DND-41 (cell line): ENCODE results near the gene TBL1X.

Source experiments
- EZH2 ChIP-seq: IDR thresholded peaks from 3 replicates; pipeline ENCODE4 v1.6.1; 2012; ENCODE audit warnings: borderline replicate concordance, low read depth, mild to moderate bottlenecking, moderate library complexity, low read length, inconsistent platforms; ENCODE audit not compliant: severe bottlenecking
- TF ChIP-seq, protein P1 (sequence below): IDR thresholded peaks from 2 replicates; pipeline ENCODE4 v1.5.1; 2012; ENCODE audit warnings: borderline replicate concordance, low read length, moderate library complexity, mild to moderate bottlenecking; ENCODE audit not compliant: poor library complexity, severe bottlenecking; ENCODE audit errors: extremely low read depth

DNA sequence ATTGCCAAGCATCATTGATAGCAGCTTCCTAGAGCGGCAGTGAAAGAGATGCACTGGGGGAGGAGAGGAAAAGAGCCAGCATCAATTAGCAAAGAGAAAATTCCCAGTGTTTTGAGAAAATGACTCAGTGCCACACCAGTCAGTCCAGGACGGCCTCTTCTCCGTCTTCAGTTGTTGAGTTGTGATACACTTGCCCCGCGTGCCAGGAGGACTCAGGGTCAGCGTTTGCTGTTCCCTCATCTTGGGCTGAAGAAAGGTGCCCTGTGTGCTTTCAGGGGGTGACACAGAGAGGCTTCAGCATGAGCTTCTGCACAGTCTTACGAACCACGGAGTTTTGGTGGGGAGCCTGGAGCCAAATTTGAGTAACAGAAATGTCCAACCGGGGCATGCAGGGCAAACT is 218.5 kb downstream of the TBL1X start:
- TF ChIP-seq, protein P1, sequence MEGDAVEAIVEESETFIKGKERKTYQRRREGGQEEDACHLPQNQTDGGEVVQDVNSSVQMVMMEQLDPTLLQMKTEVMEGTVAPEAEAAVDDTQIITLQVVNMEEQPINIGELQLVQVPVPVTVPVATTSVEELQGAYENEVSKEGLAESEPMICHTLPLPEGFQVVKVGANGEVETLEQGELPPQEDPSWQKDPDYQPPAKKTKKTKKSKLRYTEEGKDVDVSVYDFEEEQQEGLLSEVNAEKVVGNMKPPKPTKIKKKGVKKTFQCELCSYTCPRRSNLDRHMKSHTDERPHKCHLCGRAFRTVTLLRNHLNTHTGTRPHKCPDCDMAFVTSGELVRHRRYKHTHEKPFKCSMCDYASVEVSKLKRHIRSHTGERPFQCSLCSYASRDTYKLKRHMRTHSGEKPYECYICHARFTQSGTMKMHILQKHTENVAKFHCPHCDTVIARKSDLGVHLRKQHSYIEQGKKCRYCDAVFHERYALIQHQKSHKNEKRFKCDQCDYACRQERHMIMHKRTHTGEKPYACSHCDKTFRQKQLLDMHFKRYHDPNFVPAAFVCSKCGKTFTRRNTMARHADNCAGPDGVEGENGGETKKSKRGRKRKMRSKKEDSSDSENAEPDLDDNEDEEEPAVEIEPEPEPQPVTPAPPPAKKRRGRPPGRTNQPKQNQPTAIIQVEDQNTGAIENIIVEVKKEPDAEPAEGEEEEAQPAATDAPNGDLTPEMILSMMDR = no peak
- no peak for TF ChIP-seq EZH2
